GM18873 (cell line): Measurements from ENCODE around the gene PSMD8.
"Not testable (repeated sequence)": the region's sequence is repeated elsewhere in the genome, so short reads cannot be mapped to it uniquely, and the experiment has no call there.

Experiments used
- ATAC-seq: cut with Tn5 transposase; IDR thresholded peaks from one replicate; pipeline ENCODE4 v1.9.1; 2021; ENCODE audit warnings: mild to moderate bottlenecking, moderate library complexity, moderate number of reproducible peaks; ENCODE audit not compliant: unreplicated experiment, low FRiP score

PSMD8 gene

GRCh38 chr19:38405276-38405675 is 30.9 kb downstream of the PSMD8 start:
- ATAC-seq: no peak

- no peak for ATAC-seq
Measured at GRCh38 chr19:38409631-38410133, 35.3 kb downstream of the PSMD8 start.

GRCh38 chr19:38410407-38410806 is 36.0 kb downstream of the PSMD8 start:
- ATAC-seq: not testable (repeated sequence)

GRCh38 chr19:38411041-38411712 is 36.8 kb downstream of the PSMD8 start:
- ATAC-seq: no peak

- not testable (repeated sequence) for ATAC-seq
Measured at GRCh38 chr19:38411898-38412297, 37.5 kb downstream of the PSMD8 start.

- no peak for ATAC-seq
Measured at GRCh38 chr19:38412491-38412890, 38.1 kb downstream of the PSMD8 start.

GRCh38 chr19:38412961-38413360 is 38.6 kb downstream of the PSMD8 start:
- no peak for ATAC-seq

GRCh38 chr19:38413416-38413815 is 39.0 kb downstream of the PSMD8 start:
- ATAC-seq: no peak

GRCh38 chr19:38417146-38417543 is 42.8 kb downstream of the PSMD8 start:
- ATAC-seq: no peak

- no peak for ATAC-seq
Measured at GRCh38 chr19:38417544-38418506, 43.5 kb downstream of the PSMD8 start.

- ATAC-seq: no peak
Measured at GRCh38 chr19:38420935-38421334, 46.6 kb downstream of the PSMD8 start.

- no peak for ATAC-seq
Measured at GRCh38 chr19:38421856-38422255, 47.5 kb downstream of the PSMD8 start.

GRCh38 chr19:38422438-38422837 is 48.1 kb downstream of the PSMD8 start:
- no peak for ATAC-seq

- ATAC-seq: no peak
Measured at GRCh38 chr19:38424272-38424671, 49.9 kb downstream of the PSMD8 start.

GRCh38 chr19:38425222-38425809 is 50.9 kb downstream of the PSMD8 start:
- ATAC-seq: no peak

GRCh38 chr19:38425810-38426466 is 51.6 kb downstream of the PSMD8 start, which contains the start of gene RASGRP4:
Gene RASGRP4 (minus strand): TSS chr19:38426219. CDS start chr19:38426091, 128 bp downstream.
- no peak for ATAC-seq

GRCh38 chr19:38427035-38427677 is 52.8 kb downstream of the PSMD8 start:
- ATAC-seq: not testable (repeated sequence)

GRCh38 chr19:38429055-38429810 is 54.9 kb downstream of the PSMD8 start:
- no peak for ATAC-seq

GRCh38 chr19:38429811-38430156 is 55.4 kb downstream of the PSMD8 start:
- no peak for ATAC-seq
